ENCODE measurements around the gene LAG3. TPM values are rescaled to one million over a fixed set of nuclear protein-coding genes. Genes with fewer than 3 reads are reported as not detected.

Gene LAG3
- total RNA-seq, 1 experiment from 2014 or later, result 2.2 TPM

GRCh38 chr12:6821591-6822425 lies 49.5 kb downstream of the LAG3 start, which contains the start of gene GPR162:
TSS of gene GPR162 (plus strand) at chr12:6821821. CDS start at chr12:6823899, 2,078 bp downstream.
- no CpG with 5 or more reads among the region's 28 CpGs for WGBS (ENCODE audit: extremely low coverage, insufficient read length, low lambda C conversion rate)
- peaks cover 0 to 2% of the 10 kb centered on the region in 2 experiments; a peak in 1 of 5 replicates for H3K9me3 Mint-ChIP-seq

More at GRCh38 chr12:6821591-6822425, 49.5 kb downstream of the LAG3 start, which contains the start of gene GPR162:
- no peak within 1 kb of the TSS for H4K8ac ChIP-seq (replicated peaks; ENCODE audit: insufficient read length, low read depth, low read length)
- H2BK120ac ChIP-seq (ENCODE audit: low read depth, low read length, poor library complexity, severe bottlenecking), result no peak within 1 kb of the TSS
- peaks cover 7% of the 10 kb centered on the region; the same call in 1 of the 2 replicates for H3K4me1 ChIP-seq (ENCODE audit: insufficient read depth, low read length)
- no peak within 1 kb of the TSS for H3K9ac ChIP-seq (ENCODE audit: extremely low read depth, insufficient read length, low read length)
- peak; percentile 91 for DNase-seq
- TF ChIP-seq, protein P1, sequence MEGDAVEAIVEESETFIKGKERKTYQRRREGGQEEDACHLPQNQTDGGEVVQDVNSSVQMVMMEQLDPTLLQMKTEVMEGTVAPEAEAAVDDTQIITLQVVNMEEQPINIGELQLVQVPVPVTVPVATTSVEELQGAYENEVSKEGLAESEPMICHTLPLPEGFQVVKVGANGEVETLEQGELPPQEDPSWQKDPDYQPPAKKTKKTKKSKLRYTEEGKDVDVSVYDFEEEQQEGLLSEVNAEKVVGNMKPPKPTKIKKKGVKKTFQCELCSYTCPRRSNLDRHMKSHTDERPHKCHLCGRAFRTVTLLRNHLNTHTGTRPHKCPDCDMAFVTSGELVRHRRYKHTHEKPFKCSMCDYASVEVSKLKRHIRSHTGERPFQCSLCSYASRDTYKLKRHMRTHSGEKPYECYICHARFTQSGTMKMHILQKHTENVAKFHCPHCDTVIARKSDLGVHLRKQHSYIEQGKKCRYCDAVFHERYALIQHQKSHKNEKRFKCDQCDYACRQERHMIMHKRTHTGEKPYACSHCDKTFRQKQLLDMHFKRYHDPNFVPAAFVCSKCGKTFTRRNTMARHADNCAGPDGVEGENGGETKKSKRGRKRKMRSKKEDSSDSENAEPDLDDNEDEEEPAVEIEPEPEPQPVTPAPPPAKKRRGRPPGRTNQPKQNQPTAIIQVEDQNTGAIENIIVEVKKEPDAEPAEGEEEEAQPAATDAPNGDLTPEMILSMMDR (conservative IDR thresholded peaks at IDR 0.05), result no peak
- Mint-ChIP-seq H3K4me1 (peaks cover 67 to 76% of the 10 kb centered on the region in 2 experiments), H3K4me3 (peak within 1 kb of the TSS; percentile 73 to 85), H3K36me3 (ENCODE audit: insufficient read depth in 1 of 3, low read depth in 3 of 3) (peaks cover 10 to 12% (median 10%) of the 10 kb centered on the region in 3 experiments; a peak in 6 of 7 replicates), H3K27me3 (ENCODE audit: low read depth) (peaks cover 62% of the 10 kb centered on the region), H3K27ac (peak within 1 kb of the TSS; percentile 63 to 93 (median 91))
- no peak within 1 kb of the TSS for H3K18ac ChIP-seq (ENCODE audit: insufficient read length, low read depth, low read length)
- H3K27ac ChIP-seq (ENCODE audit: insufficient read length, low read depth, low read length), result no peak within 1 kb of the TSS
- no peak within 1 kb of the TSS for H2BK15ac ChIP-seq (ENCODE audit: low read depth, low read length)
- no peaks in the 10 kb centered on the region for H3K9me3 ChIP-seq (ENCODE audit: control insufficient read depth, low read depth, low read length)
- no peak within 1 kb of the TSS for H2AFZ ChIP-seq (ENCODE audit: low read length)
- H4K91ac ChIP-seq (ENCODE audit: insufficient read length, low read depth, low read length), result no peak within 1 kb of the TSS
- H2BK12ac ChIP-seq (ENCODE audit: insufficient read length, low read depth, low read length), result no peak within 1 kb of the TSS
- no peaks in the 10 kb centered on the region for H3K79me1 ChIP-seq (ENCODE audit: insufficient read depth, low read depth, low read length, poor library complexity, severe bottlenecking)
- no peak within 1 kb of the TSS for H4K5ac ChIP-seq (ENCODE audit: insufficient read length, low read depth, low read length)
- H4K20me1 ChIP-seq (ENCODE audit: control insufficient read depth, insufficient read depth, insufficient read length), result peaks cover 4% of the 10 kb centered on the region
- no peak within 1 kb of the TSS for H2BK20ac ChIP-seq (ENCODE audit: low read depth, low read length, poor library complexity, severe bottlenecking)
- no peak within 1 kb of the TSS for H3K56ac ChIP-seq (ENCODE audit: insufficient read length, low read depth, low read length)
- H3K4me2 ChIP-seq (ENCODE audit: insufficient read depth, insufficient read length, low read length), result peak within 1 kb of the TSS; percentile 62
- H3K14ac ChIP-seq (ENCODE audit: insufficient read depth, low read length), result 0 out of 2 replicates have a peak within 1 kb of the TSS, but pooled peaks have one; percentile 18
- H2BK5ac ChIP-seq (ENCODE audit: insufficient read length, low read length), result no peak within 1 kb of the TSS
- H2AK5ac ChIP-seq (ENCODE audit: insufficient read length, low read length), result no peak within 1 kb of the TSS
- peaks cover 4% of the 10 kb centered on the region; the same call in 1 of the 2 replicates for H3K27me3 ChIP-seq (ENCODE audit: insufficient read depth, low read length)
- H3T11ph ChIP-seq (ENCODE audit: low read length), result no peak within 1 kb of the TSS
- no peak within 1 kb of the TSS for H3K4ac ChIP-seq (ENCODE audit: low read depth, low read length)
- peaks cover 11% of the 10 kb centered on the region for H3K23me2 ChIP-seq (ENCODE audit: insufficient read length, low read depth, low read length, poor library complexity, severe bottlenecking)
- H3K79me2 ChIP-seq (ENCODE audit: insufficient read depth, low read length), result no peaks in the 10 kb centered on the region
- H3K23ac ChIP-seq (ENCODE audit: insufficient read length, low read depth, low read length), result no peak within 1 kb of the TSS
